Muscle layer of duodenum (tissue), 2 donors: ENCODE results near the gene MBD3L1.
A peak's percentile ranks its signal among the peaks of the same experiment; 100 is the strongest.

Experiments
- H3K27ac ChIP-seq: one replicate; pipeline ENCODE4 v1.7.0; 2013; ENCODE audit warnings: mild to moderate bottlenecking, low read length
- H3K27me3 ChIP-seq: one replicate; pipeline ENCODE4 v1.7.0; 2013; ENCODE audit warnings: low read depth, mild to moderate bottlenecking, control low read depth, low read length
- H3K36me3 ChIP-seq, 2 donors: one replicate each; pipeline ENCODE4 v1.7.0; 2013; ENCODE audit warnings: low read length in 2 of 2, control low read depth in 1 of 2, mild to moderate bottlenecking in 1 of 2; ENCODE audit not compliant: insufficient read depth in 2 of 2, control insufficient read depth in 1 of 2
- H3K4me1 ChIP-seq, 2 donors: one replicate each; pipeline ENCODE4 v1.7.0; 2013; ENCODE audit warnings: low read length in 2 of 2, mild to moderate bottlenecking in 2 of 2, control low read depth in 1 of 2, moderate library complexity in 1 of 2; ENCODE audit not compliant: insufficient read depth in 2 of 2, control insufficient read depth in 1 of 2
- H3K4me3 ChIP-seq, 2 donors: one replicate each; pipeline ENCODE4 v1.7.0; 2013; ENCODE audit warnings: low read length in 2 of 2, low read depth in 1 of 2, mild to moderate bottlenecking in 1 of 2
- H3K9me3 ChIP-seq, 2 donors: one replicate each; pipeline ENCODE4 v1.7.0; 2013; ENCODE audit warnings: low read length in 2 of 2, control low read depth in 1 of 2, mild to moderate bottlenecking in 1 of 2; ENCODE audit not compliant: control insufficient read depth in 1 of 2
- donor health status: healthy.

Gene MBD3L1

DNA sequence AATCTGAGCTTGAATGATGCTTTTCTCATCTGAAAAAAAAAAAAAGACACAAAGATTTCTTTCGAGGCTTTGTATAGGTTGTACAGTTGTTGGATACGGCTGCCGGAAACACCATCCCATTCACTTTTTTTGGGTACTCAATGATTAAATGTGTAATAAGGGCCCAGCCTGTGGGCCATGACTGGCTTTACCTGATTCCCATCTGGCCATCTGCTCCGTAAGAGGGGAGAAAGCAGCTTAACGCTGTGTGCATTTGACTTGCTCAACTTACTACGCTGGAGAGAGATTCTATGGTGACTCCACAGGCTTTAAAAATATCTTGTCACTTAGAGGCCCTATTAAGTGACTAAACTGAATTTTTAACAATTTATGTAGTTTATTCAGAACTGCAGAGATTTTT, 804 bp upstream of the MBD3L1 start:
- Histone ChIP-seq H3K9me3 (no peaks in the 10 kb centered on the region), H3K4me1 (peaks cover 0 to 14% of the 10 kb centered on the region in 2 donors), H3K36me3 (peaks cover 0 to 28% of the 10 kb centered on the region in 2 donors), H3K27me3 (no peaks in the 10 kb centered on the region), H3K4me3 (peak overlapping the region; percentile 83 to 85), H3K27ac (peak overlapping the region; percentile 85)

DNA sequence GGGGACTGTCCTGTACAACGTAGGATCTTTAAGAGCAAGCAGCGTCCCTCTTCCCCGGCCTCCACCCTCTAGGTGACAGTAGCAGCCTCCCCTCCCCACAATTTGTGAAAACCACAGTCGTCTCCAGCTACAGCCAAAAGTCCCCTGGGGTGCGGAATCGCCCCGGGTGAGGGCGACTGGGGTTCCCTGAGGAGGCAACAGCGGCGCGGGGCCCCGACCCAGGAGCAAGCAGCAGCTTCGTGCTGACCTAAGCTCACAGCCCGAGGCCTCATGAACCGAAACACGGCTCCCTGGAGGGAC, 395 bp upstream of the MBD3L1 start:
- H3K9me3 ChIP-seq = no peaks in the 10 kb centered on the region
- H3K4me1 ChIP-seq = peaks cover 0 to 14% of the 10 kb centered on the region in 2 donors
- peak overlapping the region; percentile 85 for H3K27ac ChIP-seq
- peak overlapping the region; percentile 83 to 85 for H3K4me3 ChIP-seq
- peaks cover 0 to 24% of the 10 kb centered on the region in 2 donors for H3K36me3 ChIP-seq
- no peaks in the 10 kb centered on the region for H3K27me3 ChIP-seq

DNA sequence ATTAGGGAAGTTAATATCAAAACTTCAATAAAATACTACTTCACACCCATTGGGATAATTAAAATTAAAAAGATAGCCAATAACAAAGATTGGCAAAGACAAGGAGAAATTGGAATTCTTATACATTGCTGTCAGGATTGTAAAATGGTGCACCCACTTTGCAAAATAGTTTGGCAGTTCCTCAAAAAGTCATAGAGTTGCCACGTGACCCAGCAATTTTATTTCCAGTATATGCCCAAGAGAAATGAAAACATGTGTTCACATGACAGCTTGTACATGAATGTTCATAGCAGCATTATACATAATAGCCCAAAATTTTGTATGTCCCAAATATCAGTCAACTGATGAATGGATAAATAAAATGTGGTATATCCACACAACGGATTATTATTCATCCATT, 3.3 kb downstream of the MBD3L1 start:
- H3K4me1 ChIP-seq = peaks cover 0 to 9% of the 10 kb centered on the region in 2 donors
- H3K27me3 ChIP-seq = no peaks in the 10 kb centered on the region
- no peak overlapping the region for H3K4me3 ChIP-seq
- H3K36me3 ChIP-seq = no peaks in the 10 kb centered on the region
- no peak overlapping the region for H3K27ac ChIP-seq
- H3K9me3 ChIP-seq = no peaks in the 10 kb centered on the region

DNA sequence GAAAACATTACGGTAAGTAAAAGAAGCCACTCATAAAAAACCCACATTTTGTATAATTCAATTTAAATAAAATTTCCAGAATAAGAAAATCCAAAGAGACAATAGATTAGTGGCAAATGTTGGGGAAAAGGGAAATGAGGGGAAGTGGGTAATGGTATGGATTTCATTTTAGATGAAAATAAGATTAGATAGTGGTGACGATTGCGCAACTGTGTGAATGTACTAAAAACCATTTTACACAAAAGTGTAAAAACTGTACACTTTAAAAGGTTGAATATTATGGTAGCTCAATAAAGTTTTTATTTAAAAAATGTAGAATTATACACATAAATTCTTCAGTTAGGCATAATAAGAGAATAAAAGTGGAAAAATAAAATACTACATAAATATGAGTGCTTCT, 3.7 kb downstream of the MBD3L1 start:
- Histone ChIP-seq H3K27ac (no peak overlapping the region), H3K4me3 (no peak overlapping the region), H3K4me1 (peaks cover 0 to 9% of the 10 kb centered on the region in 2 donors), H3K9me3 (no peaks in the 10 kb centered on the region), H3K36me3 (no peaks in the 10 kb centered on the region), H3K27me3 (no peaks in the 10 kb centered on the region)

DNA sequence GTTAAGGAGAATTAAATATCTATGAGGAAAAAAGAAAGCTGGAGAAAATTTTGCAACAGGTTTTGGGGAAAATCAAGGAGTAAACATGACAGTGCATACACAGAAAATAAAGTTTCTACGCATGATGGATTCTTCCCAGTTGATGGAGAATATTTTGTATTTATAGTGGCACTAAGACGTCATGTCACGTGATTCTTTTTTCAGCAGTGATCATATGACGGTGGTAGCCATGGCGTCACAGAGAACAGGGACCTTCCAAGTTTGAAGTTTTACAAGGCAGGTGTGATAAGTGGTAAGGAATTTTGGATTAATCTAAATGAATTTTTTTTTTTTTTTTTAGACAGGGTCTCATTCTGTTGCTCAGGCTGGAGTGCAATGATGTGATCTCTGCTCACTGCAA, 8.5 kb downstream of the MBD3L1 start:
- Histone ChIP-seq H3K36me3 (no peaks in the 10 kb centered on the region), H3K27me3 (no peaks in the 10 kb centered on the region), H3K27ac (no peak overlapping the region), H3K9me3 (no peaks in the 10 kb centered on the region), H3K4me3 (no peak overlapping the region), H3K4me1 (no peaks in the 10 kb centered on the region)

DNA sequence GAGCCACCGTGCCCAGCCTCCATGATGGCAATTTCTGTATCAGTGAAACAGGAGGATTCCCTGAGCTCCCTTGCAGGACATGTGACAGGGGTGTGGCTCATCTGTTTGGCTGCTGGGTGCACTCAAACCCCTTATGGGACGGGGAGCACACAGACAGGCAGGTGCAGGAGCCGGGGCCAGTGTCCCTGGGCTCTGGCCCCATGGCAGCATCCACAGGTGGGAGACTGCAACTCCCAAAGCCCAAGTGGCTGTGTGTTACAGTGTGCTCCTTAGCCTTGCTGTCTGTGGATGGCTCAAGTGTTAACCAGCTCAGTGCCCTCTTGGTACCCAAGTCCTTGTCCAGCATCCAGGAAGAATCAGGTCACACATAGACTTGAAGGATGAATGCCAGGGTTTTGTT, 14.6 kb downstream of the MBD3L1 start:
- Histone ChIP-seq H3K4me3 (no peak overlapping the region), H3K9me3 (peaks cover 0 to 14% of the 10 kb centered on the region in 2 donors), H3K27me3 (no peaks in the 10 kb centered on the region), H3K36me3 (no peaks in the 10 kb centered on the region), H3K4me1 (no peaks in the 10 kb centered on the region), H3K27ac (no peak overlapping the region)

DNA sequence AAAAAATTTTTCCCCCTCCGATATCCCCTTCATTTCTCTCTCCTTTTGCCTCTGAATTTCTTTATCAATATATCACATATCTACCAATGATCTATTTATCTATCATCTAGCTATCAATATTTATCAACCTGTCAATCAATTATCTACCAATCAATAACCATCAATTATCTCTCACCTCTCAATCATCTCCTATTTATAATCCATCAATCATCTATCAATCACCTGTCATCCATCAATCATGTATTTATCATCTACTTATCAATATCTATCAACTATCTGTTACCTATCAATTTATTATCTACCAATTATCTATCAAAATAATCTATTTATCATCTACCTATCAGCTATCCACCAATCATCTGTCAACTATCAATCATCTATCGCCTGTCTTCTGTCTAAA, 17.1 kb downstream of the MBD3L1 start:
- Histone ChIP-seq H3K27me3 (no peaks in the 10 kb centered on the region), H3K36me3 (no peaks in the 10 kb centered on the region), H3K4me3 (no peak overlapping the region), H3K9me3 (peaks cover 0 to 14% of the 10 kb centered on the region in 2 donors), H3K27ac (no peak overlapping the region), H3K4me1 (no peaks in the 10 kb centered on the region)

DNA sequence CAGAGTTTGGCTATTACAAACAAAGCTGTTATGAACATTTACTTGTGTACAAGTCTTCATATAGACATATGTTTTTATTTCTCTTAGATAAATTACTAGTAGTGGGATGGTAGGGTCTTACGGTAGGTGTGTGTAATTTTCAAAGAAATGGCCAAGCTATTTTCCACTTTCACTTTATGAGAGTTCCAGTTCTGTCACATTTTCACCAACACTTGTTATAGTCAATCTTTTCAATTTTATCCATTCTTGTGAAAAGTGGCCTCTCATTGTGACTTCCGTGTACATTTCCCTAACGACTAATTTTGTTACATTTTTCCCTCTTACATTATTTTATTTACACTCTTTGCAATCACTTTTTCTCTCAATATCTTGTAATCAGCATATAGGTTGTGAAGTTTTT, 18.3 kb downstream of the MBD3L1 start:
- Histone ChIP-seq H3K9me3 (peaks cover 0 to 14% of the 10 kb centered on the region in 2 donors), H3K4me1 (no peaks in the 10 kb centered on the region), H3K36me3 (no peaks in the 10 kb centered on the region), H3K4me3 (no peak overlapping the region), H3K27ac (no peak overlapping the region), H3K27me3 (no peaks in the 10 kb centered on the region)

DNA sequence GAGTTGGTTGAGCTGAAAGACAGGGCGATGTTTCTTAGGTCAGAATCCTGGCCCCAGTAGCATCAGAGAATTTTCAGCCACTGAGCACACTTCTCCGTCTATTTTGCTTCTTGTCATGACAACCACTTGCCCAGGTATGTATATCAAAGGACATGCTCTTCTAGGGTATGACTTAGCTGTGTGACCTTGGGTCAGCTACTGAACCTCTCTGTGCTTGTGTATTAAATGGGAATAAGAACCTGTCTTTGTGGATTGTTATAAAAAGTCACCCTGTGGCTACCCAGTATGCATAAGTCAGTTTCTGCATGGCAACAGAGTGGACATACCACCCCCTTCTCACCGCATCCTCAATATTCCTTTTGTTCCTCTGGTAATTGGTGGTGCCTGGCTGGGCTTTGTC, 26.1 kb downstream of the MBD3L1 start:
- H3K4me3 ChIP-seq = no peak overlapping the region
- no peak overlapping the region for H3K27ac ChIP-seq
- H3K36me3 ChIP-seq = no peaks in the 10 kb centered on the region
- H3K9me3 ChIP-seq = no peaks in the 10 kb centered on the region
- no peaks in the 10 kb centered on the region for H3K4me1 ChIP-seq
- H3K27me3 ChIP-seq = peaks cover 4% of the 10 kb centered on the region

DNA sequence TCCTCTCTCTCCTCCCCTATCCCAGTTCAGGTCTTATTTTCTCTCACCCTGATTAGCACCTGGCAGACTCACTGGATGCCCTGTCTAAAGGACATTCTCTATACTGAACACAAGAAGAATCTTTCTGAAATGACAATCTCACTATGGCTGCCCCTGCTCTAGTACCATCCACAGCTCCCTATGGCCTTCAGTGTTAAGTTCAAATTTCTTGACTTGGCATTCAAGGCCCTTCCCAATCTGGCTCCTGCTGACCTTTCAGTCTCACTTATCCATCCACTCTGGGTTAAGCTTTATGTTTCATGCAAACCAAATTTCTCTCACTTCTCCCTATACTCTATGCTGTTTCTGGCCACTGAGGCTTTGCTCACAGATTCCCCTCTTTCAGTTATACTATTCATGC, 34.2 kb downstream of the MBD3L1 start:
- H3K27me3 ChIP-seq = no peaks in the 10 kb centered on the region
- H3K4me3 ChIP-seq = no peak overlapping the region
- H3K36me3 ChIP-seq = no peaks in the 10 kb centered on the region
- H3K9me3 ChIP-seq = no peaks in the 10 kb centered on the region
- H3K27ac ChIP-seq = no peak overlapping the region
- no peaks in the 10 kb centered on the region for H3K4me1 ChIP-seq

DNA sequence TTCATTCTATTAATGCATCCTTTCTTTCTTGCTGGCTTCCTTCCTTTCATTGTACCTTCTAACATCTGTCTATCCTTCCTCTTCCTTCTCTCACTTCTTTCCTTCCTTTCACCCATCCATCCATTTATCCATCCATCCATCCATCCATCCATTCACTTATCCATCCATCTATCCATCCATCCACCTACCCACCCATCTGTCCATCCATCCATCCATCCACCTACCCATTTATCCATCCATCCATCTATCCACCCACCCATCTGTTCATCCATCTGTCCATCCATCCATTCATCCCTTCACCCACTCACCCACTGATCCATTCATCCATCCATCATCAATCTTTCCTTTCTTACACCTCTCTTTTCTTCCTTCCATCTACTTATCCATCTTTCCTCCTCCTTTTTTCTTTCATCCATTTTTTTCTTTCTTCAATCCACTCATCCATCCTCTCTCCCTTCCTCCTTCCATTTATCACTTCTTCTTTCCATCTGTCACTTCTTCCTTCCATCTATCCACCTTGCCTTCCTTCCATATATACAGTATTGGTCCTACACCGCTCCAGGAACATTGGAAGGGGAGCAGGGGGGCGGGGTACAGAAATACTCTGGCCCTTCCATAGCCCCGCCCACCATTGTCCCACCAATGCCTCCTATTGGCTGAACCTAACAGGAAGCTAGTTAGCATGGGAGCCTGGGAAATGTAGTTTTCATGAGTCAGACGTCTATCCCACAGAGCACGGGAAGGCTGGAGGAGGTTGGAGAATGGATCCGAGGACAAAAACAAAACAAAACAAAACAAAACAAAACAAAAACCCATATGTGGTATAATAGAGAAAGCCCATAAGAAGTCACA, 45.9 kb downstream of the MBD3L1 start:
- Histone ChIP-seq H3K9me3 (peaks cover 0 to 7% of the 10 kb centered on the region in 2 donors), H3K27me3 (no peaks in the 10 kb centered on the region), H3K27ac (no peak overlapping the region), H3K36me3 (no peaks in the 10 kb centered on the region), H3K4me1 (no peaks in the 10 kb centered on the region), H3K4me3 (no peak overlapping the region)
